Cardiac septum (tissue), 1 donor: ENCODE results near the gene SYT10. TPM values are rescaled to one million over a fixed set of nuclear protein-coding genes. Genes with fewer than 3 reads are reported as not detected.
"Not testable (repeated sequence)": the region's sequence is repeated elsewhere in the genome, so short reads cannot be mapped to it uniquely, and the experiment has no call there.

ENCODE experiments used
- DNase-seq: peaks from one replicate; pipeline ENCODE4 v3.0.0-alpha.2; 2020; ENCODE audit warnings: low spot score
- intact Hi-C: fragments of 100-400 bp; cut with DNase I; formaldehyde crosslinking; loops from one replicate; pipeline ENCODE4 v1.14.0; 2022
- total RNA-seq: library from RNA; stranded (reverse); fragmentation: NEBNext Ultra II Directional; extraction: Animal tissue kit (Norgen Biotek cat#: 25700); gene quantifications from one replicate; pipeline ENCODE4 v1.2.1, GENCODE V29; 2021
- donor health status: DM: no; HTN: no; CAD: no.

Gene SYT10
- total RNA-seq, 1 donor from 2014 or later, result not detected

DNA sequence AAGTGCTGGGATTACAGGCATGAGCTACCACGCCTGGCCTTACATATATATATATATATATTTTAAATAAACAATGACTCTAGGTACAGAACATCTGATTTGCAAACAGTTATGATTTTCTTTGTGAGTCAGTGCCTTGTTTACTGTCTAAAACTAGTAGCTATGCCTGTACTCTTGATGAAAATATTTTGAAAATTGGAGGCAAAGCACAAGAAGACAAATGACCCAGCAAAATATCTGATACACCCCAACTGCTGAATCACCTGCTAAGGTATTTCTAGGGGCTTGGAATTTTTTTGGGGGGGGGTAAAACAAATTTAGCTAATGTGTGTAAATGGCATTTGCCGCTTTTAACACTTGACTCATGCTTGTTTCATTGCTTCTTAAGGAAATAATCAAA, 69.3 kb downstream of the SYT10 start:
- intact Hi-C loops, result no loop called here
- DNase-seq, result no peak

GRCh38 chr12:33357181-33357580, 82.4 kb downstream of the SYT10 start:
- intact Hi-C loops, result no loop called here
- no peak for DNase-seq

GRCh38 chr12:33349791-33350190, 89.8 kb downstream of the SYT10 start:
- DNase-seq, result no peak
- intact Hi-C loops, result no loop called here

GRCh38 chr12:33331961-33332398, 107.6 kb downstream of the SYT10 start:
- intact Hi-C loops, DNase-seq: not testable (repeated sequence)

- intact Hi-C loops, result no loop called here
- DNase-seq, result no peak
These were observed 108.7 kb downstream of the SYT10 start for GRCh38 chr12:33330940-33331339.
